GM13977 (cell line): ENCODE measurements around the gene GTPBP6.

Source experiments
- DNase-seq: peaks from one replicate; pipeline ENCODE4 v3.0.0; 2012; ENCODE audit warnings: low spot score
- CTCF ChIP-seq: IDR thresholded peaks from 2 replicates; pipeline ENCODE4 v1.5.1; 2012; ENCODE audit warnings: mild to moderate bottlenecking, control low read depth; ENCODE audit not compliant: insufficient read depth; ENCODE audit errors: extremely low read depth, missing control alignments
- in situ Hi-C: fragments of 300-500 bp; cut with MboI; formaldehyde crosslinking; loops from one replicate; pipeline ENCODE4 v1.12.0; 2022; ENCODE audit warnings: low sequenced_read_pairs, low pct_unique_long_range_greater_than_20kb, mixed read lengths, inconsistent platforms; ENCODE audit not compliant: unreplicated experiment

GTPBP6 gene

GRCh38 chrX:361231-362145 lies 42.9 kb upstream of the GTPBP6 start:
- DNase-seq = no peak
- in situ Hi-C loops = no loop called here
- TF ChIP-seq CTCF = no peak

- in situ Hi-C loops = no loop called here
- no peak for TF ChIP-seq CTCF
- DNase-seq = no peak
These were observed 42.0 kb upstream of the GTPBP6 start for GRCh38 chrX:360496-361150.

DNA sequence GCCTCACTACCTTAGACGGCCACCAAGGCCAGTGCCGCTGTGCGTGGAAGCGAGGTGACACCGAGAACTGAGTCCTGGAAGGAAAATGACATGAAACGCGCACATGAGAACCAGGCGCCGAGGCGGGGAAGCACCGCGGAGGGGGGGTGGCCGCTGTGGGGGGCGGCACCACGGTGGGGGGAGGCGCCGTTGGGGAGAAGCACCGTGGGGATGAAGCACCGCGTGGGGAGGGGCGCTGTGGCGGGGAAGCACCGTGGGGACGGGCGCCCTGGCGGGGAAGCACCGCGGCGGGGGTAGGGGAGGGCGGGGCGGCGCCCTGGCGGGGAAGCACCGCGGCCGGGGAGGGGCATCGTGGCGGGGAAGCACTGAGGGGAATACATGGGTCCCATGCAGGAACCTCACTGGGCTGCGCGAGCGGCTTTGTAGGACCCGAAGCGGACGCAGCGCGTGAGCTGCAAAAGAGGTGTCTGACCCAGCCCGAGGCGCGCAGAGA lies 40.1 kb upstream of the GTPBP6 start:
- in situ Hi-C loops = no loop called here
- no peak for TF ChIP-seq CTCF
- no peak for DNase-seq

DNA sequence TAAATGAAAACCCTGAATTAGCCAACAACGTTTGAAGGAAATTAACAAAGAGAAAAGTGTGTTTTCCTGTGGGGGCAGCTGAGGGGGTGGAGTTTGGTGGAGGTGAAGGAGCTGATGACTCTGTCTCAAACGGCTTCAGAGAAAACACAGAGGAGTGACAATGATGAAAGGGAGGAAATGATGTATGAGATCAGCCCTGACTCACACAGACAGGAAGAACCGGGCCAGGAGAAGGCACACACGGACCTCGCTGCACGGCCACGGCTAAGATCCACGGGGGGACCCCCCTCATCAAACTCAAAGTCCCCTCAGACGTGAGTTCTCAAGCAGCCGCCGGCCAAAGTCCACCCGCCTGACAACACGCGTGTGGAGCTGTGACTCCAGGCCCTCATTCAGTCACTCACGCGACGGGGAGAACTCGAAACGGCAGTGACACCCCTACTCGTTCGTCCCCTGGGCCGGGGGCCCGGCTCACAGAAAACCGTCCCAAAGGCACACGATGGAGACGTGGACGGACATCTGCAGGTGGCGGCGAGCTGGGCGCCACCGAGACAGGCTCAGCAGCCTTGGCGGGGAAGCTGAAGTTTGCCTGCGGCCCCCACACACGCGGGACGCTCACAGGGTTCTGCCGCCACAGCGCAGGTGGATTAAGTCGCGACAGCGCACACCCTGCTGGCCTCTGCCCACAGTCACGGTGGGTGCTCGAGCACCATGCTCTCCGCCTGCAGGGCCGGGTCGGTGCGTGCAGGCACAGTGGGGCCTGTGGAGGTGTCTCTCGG lies 39.3 kb upstream of the GTPBP6 start:
- TF ChIP-seq CTCF = no peak
- in situ Hi-C loops = no loop called here
- DNase-seq = no peak

DNA sequence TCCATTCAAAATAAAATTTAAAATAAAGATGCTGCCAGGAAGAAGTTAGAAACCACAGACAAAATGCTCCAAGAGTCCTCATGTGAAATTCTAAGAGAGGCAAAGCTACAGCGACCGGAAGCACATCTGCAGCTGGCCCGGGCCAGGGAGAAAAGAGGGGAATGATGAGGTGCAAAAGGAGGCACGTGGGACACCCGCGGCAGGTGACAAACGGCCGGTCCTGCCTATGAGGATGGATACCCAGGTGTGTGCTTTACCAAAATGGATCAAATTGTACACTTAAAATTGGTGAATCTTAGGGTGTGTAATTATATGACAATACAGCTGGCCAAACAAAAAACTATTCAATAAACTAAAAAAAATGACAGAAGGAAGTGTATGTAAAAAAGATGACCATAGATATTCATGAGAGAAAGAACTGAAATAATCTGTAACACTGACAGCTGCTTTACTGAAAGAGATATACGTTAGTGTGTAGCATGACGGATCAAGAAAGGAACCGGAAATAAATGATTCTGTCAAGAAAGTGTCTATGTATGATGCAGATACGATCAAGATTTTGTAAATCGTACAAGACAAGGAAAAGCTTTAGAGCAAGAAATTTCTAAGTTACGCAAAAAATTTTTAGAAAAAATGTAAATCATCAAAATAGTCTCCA lies 38.6 kb upstream of the GTPBP6 start:
- in situ Hi-C loops = no loop called here
- TF ChIP-seq CTCF = no peak
- DNase-seq = no peak
